ENCODE results near the gene APOL3. TPM values are rescaled to one million over a fixed set of nuclear protein-coding genes. Genes with fewer than 3 reads are reported as not detected.
"Not testable (repeated sequence)": the region's sequence is repeated elsewhere in the genome, so short reads cannot be mapped to it uniquely, and the experiment has no call there.

The APOL3 gene
- total and polyA plus RNA-seq, 10 of the 15 experiments (the other 5 are each of a cell fraction or from before 2014, with no cell fraction given): 6.9 to 66.8 (median 48.5) TPM

DNA sequence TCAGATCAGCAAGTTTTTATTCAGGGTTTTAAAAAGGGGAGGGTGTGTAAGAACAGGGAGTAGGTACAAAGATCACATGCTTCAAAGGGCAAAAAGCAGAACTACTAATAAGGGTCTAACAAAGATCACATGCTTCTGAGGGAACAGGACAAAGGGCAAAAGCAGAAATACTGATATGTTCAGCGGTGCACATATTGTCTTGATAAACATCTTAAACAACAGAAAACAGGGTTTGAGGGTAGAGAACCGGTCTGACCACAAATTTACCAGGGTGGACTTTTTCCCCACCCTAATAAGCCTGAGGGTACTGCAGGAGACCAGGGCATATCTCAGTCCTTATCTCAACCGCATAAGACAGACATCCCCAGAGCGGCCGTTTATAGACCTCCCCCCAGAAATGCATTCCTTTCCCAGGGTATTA, 48.9 kb upstream of the APOL3 start:
- ATAC-seq; H3K27ac ChIP-seq (ENCODE audit: control insufficient read depth, insufficient read depth); H3K79me2 ChIP-seq (ENCODE audit: control insufficient read depth, insufficient read depth, low read length); SMC1A ChIA-PET (ENCODE audit: uncharacterized antibody, unreplicated experiment); H3K36me3 ChIP-seq (ENCODE audit: control insufficient read depth in 2 of 2, insufficient read depth in 2 of 2, low read length in 1 of 2); H2AFZ ChIP-seq (ENCODE audit: control insufficient read depth, low read depth, low read length); H3K9me3 ChIP-seq (replicated peaks; ENCODE audit: control insufficient read depth, insufficient read depth, low read length); RAD21 ChIA-PET (ENCODE audit: unreplicated experiment); FAIRE-seq; BruUV-seq (replicated peaks); in situ Hi-C loops (cut with MboI); H3K9ac ChIP-seq (ENCODE audit: control insufficient read depth, insufficient read depth, low read length); H3K4me3 ChIP-seq; H3K27me3 ChIP-seq (replicated peaks in 1 of 2; ENCODE audit: control insufficient read depth in 2 of 2, insufficient read depth in 2 of 2, low read length in 1 of 2); H3K4me1 ChIP-seq (ENCODE audit: control insufficient read depth, insufficient read depth, low read length); H4K20me1 ChIP-seq (ENCODE audit: control insufficient read depth, insufficient read depth); DNase-seq (ENCODE audit: low read depth, low spot score); H3K4me2 ChIP-seq (ENCODE audit: control insufficient read depth, insufficient read depth); intact Hi-C loops (cut with micrococcal nuclease; ENCODE audit: unreplicated experiment): not testable (repeated sequence)
- WGBS (ENCODE audit: insufficient coverage, insufficient replicate concordance, low lambda C conversion rate, missing lambda C conversion rate): 69% methylated on average over 5 of the region's 5 CpGs
- CTCF ChIA-PET: interaction anchor here (1.3 to 3.1 kb wide), 2 partner anchors 13 to 30 kb away, joined by 4 to 21 read pairs; partner anchors contain the start of gene APOL2
- POLR2A ChIA-PET: interaction anchor here (1.0 kb wide), 1 partner anchor 41 kb away, joined by 3 read pairs; no protein-coding TSS in a partner anchor
- 0 out of 2 replicates have a peak, but pooled peaks have one; percentile 40 for TF ChIP-seq CBX5 (IDR thresholded peaks at IDR 0.05; ENCODE audit: low read depth)
- TF ChIP-seq, protein P1, sequence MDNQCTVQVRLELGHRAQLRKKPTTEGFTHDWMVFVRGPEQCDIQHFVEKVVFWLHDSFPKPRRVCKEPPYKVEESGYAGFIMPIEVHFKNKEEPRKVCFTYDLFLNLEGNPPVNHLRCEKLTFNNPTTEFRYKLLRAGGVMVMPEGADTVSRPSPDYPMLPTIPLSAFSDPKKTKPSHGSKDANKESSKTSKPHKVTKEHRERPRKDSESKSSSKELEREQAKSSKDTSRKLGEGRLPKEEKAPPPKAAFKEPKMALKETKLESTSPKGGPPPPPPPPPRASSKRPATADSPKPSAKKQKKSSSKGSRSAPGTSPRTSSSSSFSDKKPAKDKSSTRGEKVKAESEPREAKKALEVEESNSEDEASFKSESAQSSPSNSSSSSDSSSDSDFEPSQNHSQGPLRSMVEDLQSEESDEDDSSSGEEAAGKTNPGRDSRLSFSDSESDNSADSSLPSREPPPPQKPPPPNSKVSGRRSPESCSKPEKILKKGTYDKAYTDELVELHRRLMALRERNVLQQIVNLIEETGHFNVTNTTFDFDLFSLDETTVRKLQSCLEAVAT (IDR thresholded peaks at IDR 0.05): peak; percentile 43

DNA sequence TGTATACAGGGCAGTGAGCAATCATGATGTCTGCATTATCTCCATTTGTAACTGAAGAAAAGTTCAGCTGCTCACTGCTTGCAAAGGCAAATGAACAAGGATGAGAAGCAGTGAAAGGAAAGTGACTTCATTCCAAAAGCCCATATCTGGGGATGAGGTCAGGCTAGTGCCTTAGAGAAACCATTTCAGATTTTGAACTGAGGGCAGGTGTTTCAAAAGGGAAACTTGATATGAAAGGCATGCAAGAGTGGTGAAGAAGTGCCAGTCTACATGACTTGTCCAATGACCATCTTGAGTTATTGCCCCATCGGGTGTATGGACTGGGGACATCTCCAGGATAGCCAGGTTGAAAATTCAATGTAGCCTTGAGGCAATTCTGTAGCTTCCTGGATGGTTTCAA, 48.4 kb upstream of the APOL3 start:
- POLR2A ChIA-PET: interaction anchor here (1.0 kb wide), 1 partner anchor 42 kb away, joined by 3 read pairs; no protein-coding TSS in a partner anchor
- in situ Hi-C loops (cut with MboI): no loop called here
- Histone ChIP-seq H3K36me3 (ENCODE audit: control insufficient read depth in 2 of 2, insufficient read depth in 2 of 2, low read length in 1 of 2) (no peaks in the 10 kb centered on the region), H3K27me3 (replicated peaks in 1 of 2; ENCODE audit: control insufficient read depth in 2 of 2, insufficient read depth in 2 of 2, low read length in 1 of 2) (no peaks in the 10 kb centered on the region), H3K4me1 (ENCODE audit: control insufficient read depth, insufficient read depth, low read length) (peaks cover 4% of the 10 kb centered on the region), H3K9me3 (replicated peaks; ENCODE audit: control insufficient read depth, insufficient read depth, low read length) (peaks cover 2% of the 10 kb centered on the region; the same call in 1 of the 3 replicates), H3K9ac (ENCODE audit: control insufficient read depth, insufficient read depth, low read length) (no peak overlapping the region), H3K4me3 (no peak overlapping the region), H2AFZ (ENCODE audit: control insufficient read depth, low read depth, low read length) (no peak overlapping the region), H3K79me2 (ENCODE audit: control insufficient read depth, insufficient read depth, low read length) (no peaks in the 10 kb centered on the region), H3K27ac (ENCODE audit: control insufficient read depth, insufficient read depth) (no peak overlapping the region), H3K4me2 (ENCODE audit: control insufficient read depth, insufficient read depth) (no peak overlapping the region), H4K20me1 (ENCODE audit: control insufficient read depth, insufficient read depth) (no peaks in the 10 kb centered on the region)
- ATAC-seq (no peak), FAIRE-seq (no peak), DNase-seq (ENCODE audit: low read depth, low spot score) (no peak)
- SMC1A ChIA-PET (ENCODE audit: uncharacterized antibody, unreplicated experiment): interaction anchor here (0.7 to 1.4 kb wide), 4 partner anchors 9 to 49 kb away, joined by 3 read pairs; partner anchors contain the start of gene APOL2
- CTCF ChIA-PET: interaction anchor here (0.8 to 3.1 kb wide), 5 partner anchors 8 to 69 kb away, joined by 3 to 21 read pairs (median 4); partner anchors contain the start of gene APOL2
- no TSS peak for BruUV-seq (replicated peaks)
- WGBS (ENCODE audit: insufficient coverage, insufficient replicate concordance, low lambda C conversion rate, missing lambda C conversion rate): 100% methylated on average over 1 of the region's 1 CpG
- RAD21 ChIA-PET (ENCODE audit: unreplicated experiment): interaction anchor here (1.0 to 1.4 kb wide), 2 partner anchors 9 to 30 kb away, joined by 4 to 6 read pairs; partner anchors contain the start of gene APOL2
- intact Hi-C loops (cut with micrococcal nuclease; ENCODE audit: unreplicated experiment): no loop called here
- TF ChIP-seq TAF1 (IDR thresholded peaks at IDR 0.05; ENCODE audit: borderline replicate concordance, low read depth, low read length): no peak
- TF ChIP-seq HDAC2 (IDR thresholded peaks at IDR 0.05): no peak
- no peak for TF ChIP-seq YBX1 (IDR thresholded peaks at IDR 0.05)
- TF ChIP-seq, protein P2, sequence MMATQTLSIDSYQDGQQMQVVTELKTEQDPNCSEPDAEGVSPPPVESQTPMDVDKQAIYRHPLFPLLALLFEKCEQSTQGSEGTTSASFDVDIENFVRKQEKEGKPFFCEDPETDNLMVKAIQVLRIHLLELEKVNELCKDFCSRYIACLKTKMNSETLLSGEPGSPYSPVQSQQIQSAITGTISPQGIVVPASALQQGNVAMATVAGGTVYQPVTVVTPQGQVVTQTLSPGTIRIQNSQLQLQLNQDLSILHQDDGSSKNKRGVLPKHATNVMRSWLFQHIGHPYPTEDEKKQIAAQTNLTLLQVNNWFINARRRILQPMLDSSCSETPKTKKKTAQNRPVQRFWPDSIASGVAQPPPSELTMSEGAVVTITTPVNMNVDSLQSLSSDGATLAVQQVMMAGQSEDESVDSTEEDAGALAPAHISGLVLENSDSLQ (IDR thresholded peaks at IDR 0.05): no peak
- no peak for TF ChIP-seq ZSCAN29 (IDR thresholded peaks at IDR 0.05)
- no peak for TF ChIP-seq CREM (IDR thresholded peaks at IDR 0.05; ENCODE audit: low read depth)
- no peak for TF ChIP-seq DPF2 (IDR thresholded peaks at IDR 0.05)
- TF ChIP-seq KDM1A (IDR thresholded peaks at IDR 0.05; ENCODE audit: borderline replicate concordance): no peak
- no peak for TF ChIP-seq FOXM1 (IDR thresholded peaks at IDR 0.05; ENCODE audit: low read depth, low read length)
- no peak for TF ChIP-seq ATF7 (IDR thresholded peaks at IDR 0.05; ENCODE audit: low read depth)
